GM23338 (cell line): ENCODE results near the gene RNH1. TPM values are rescaled to one million over a fixed set of nuclear protein-coding genes. Genes with fewer than 3 reads are reported as not detected.

Source experiments
- ATAC-seq: fragments of 200-7000 bp; cut with Tn5 transposase; 3 replicates; pipeline ENCODE4 v1.9.1; 2020
- DNase-seq: peaks from one replicate; pipeline ENCODE4 v3.0.0-alpha.2; 2015; ENCODE audit warnings: low spot score
- H2AFZ ChIP-seq: fragments of 200-600 bp; sonication (generic); 2 replicates; pipeline ENCODE4 v1.8.0; 2016; ENCODE audit warnings: antibody characterized with exemption, mild to moderate bottlenecking, moderate library complexity
- H3F3A ChIP-seq: fragments of 200-600 bp; sonication (generic); replicated peaks from 2 replicates; pipeline ENCODE4 v1.8.0; 2017; ENCODE audit warnings: antibody characterized with exemption, mixed run types, low read depth
- H3K27ac ChIP-seq: fragments of 200-600 bp; sonication (generic); 2 replicates; pipeline ENCODE4 v1.6.1; 2016; ENCODE audit warnings: low read depth
- H3K27me3 ChIP-seq: fragments of 200-600 bp; sonication (generic); 2 replicates; pipeline ENCODE4 v1.8.0; 2016; ENCODE audit warnings: mild to moderate bottlenecking, mixed run types, moderate library complexity; ENCODE audit not compliant: insufficient read depth
- H3K36me3 ChIP-seq: fragments of 200-600 bp; sonication (generic); 2 replicates; pipeline ENCODE4 v1.8.0; 2016; ENCODE audit warnings: mild to moderate bottlenecking; ENCODE audit not compliant: insufficient read depth
- H3K4me1 ChIP-seq: fragments of 200-600 bp; sonication (generic); 2 replicates; pipeline ENCODE4 v1.8.0; 2016; ENCODE audit warnings: mild to moderate bottlenecking, moderate library complexity; ENCODE audit not compliant: insufficient read depth
- H3K4me2 ChIP-seq: fragments of 200-600 bp; sonication (generic); 2 replicates; pipeline ENCODE4 v1.7.1; 2017; ENCODE audit warnings: mixed run types
- H3K4me3 ChIP-seq: fragments of 200-600 bp; sonication (generic); 2 replicates; pipeline ENCODE4 v1.6.1; 2016; ENCODE audit warnings: mixed run types
- H3K79me2 ChIP-seq: fragments of 200-600 bp; sonication (generic); replicated peaks from 2 replicates; pipeline ENCODE4 v1.8.0; 2017; ENCODE audit warnings: mild to moderate bottlenecking; ENCODE audit not compliant: insufficient read depth
- H3K9me2 ChIP-seq: fragments of 200-600 bp; sonication (generic); 2 replicates; pipeline ENCODE4 v1.8.0; 2017; ENCODE audit not compliant: insufficient read depth
- H4K20me1 ChIP-seq: fragments of 200-600 bp; sonication (generic); replicated peaks from 2 replicates; pipeline ENCODE4 v1.8.0; 2017; ENCODE audit warnings: mild to moderate bottlenecking; ENCODE audit not compliant: insufficient read depth
- H3K27ac Mint-ChIP-seq: 2 replicates; pipeline ENCODE4 v1.8.0; 2020; ENCODE audit warnings: inconsistent platforms, mild to moderate bottlenecking, moderate library complexity, mixed read lengths
- H3K27me3 Mint-ChIP-seq: 3 replicates; pipeline ENCODE4 v1.8.0; 2022; ENCODE audit warnings: low read depth, mild to moderate bottlenecking, moderate library complexity, mixed read lengths, inconsistent platforms; ENCODE audit not compliant: insufficient read depth, poor library complexity
- H3K36me3 Mint-ChIP-seq: 3 replicates; pipeline ENCODE4 v1.8.0; 2021; ENCODE audit warnings: low read depth, mild to moderate bottlenecking, inconsistent platforms, moderate library complexity, mixed read lengths
- H3K4me1 Mint-ChIP-seq: 3 replicates; pipeline ENCODE4 v1.8.0; 2020; ENCODE audit warnings: mild to moderate bottlenecking, inconsistent platforms, mixed read lengths
- H3K4me3 Mint-ChIP-seq: 3 replicates; pipeline ENCODE4 v1.8.0; 2021; ENCODE audit warnings: moderate library complexity, mild to moderate bottlenecking, inconsistent platforms, mixed read lengths
- H3K9me3 Mint-ChIP-seq: 3 replicates; pipeline ENCODE4 v1.8.0; 2020; ENCODE audit warnings: moderate library complexity, mild to moderate bottlenecking, inconsistent platforms, mixed read lengths
- CTCF ChIP-seq, 2 experiments: fragments of 200-600 bp in 1 of 2; sonication (generic) in 1 of 2; conservative IDR thresholded peaks; 2 replicates each; pipeline versions ENCODE4 v1.5.1 to v1.6.1; 2016 to 2017; ENCODE audit warnings: antibody characterized with exemption in 2 of 2, low read depth in 2 of 2, mild to moderate bottlenecking in 2 of 2, moderate library complexity in 1 of 2
- ZNF114 ChIP-seq: fragments of 250-450 bp; sonication (Bioruptor Pico); IDR thresholded peaks from 2 replicates; pipeline ENCODE4 v1.5.0; 2020; ENCODE audit warnings: mild to moderate bottlenecking, moderate library complexity
- ZNF462 ChIP-seq: fragments of 250-450 bp; sonication (Bioruptor Pico); IDR thresholded peaks from 2 replicates; pipeline ENCODE4 v1.5.0; 2020; ENCODE audit warnings: mild to moderate bottlenecking, moderate library complexity
- polyA plus RNA-seq: library from polyadenylated mRNA; unstranded; fragments of >200 nt; fragmentation: Nextera tagmentation; extraction: Ambion mirVana; gene quantifications from 2 replicates; pipeline ENCODE4 v1.2.1, GENCODE V29; 2016
- total RNA-seq: library from RNA; depleted of rRNA; stranded (reverse); fragments of >200 nt; shearing (Covaris generic); gene quantifications from 2 replicates; pipeline ENCODE4 v1.2.3, GENCODE V29; 2014

The RNH1 gene
- total and polyA plus RNA-seq, 2 experiments from 2014 or later = 33.3 to 56.3 TPM

- no peak for TF ChIP-seq CTCF (conservative IDR thresholded peaks at IDR 0.05; ENCODE audit: low read depth in 2 of 2)
- no peak for TF ChIP-seq ZNF462 (CRISPR knock-in tag)
- TF ChIP-seq ZNF114 (CRISPR knock-in tag) = no peak
- Histone ChIP-seq H3K4me1 (peaks cover 9% of the 10 kb centered on the region; the same call in 1 of the 2 replicates), H3K27ac (no peak overlapping the region), H4K20me1 (peaks cover 7% of the 10 kb centered on the region; the same call in 1 of the 2 replicates), H3K4me3 (no peak overlapping the region), H3F3A (peaks cover 18% of the 10 kb centered on the region), H3K4me2 (no peak overlapping the region), H3K36me3 (no peaks in the 10 kb centered on the region), H3K9me2 (no peaks in the 10 kb centered on the region), H2AFZ (no peak overlapping the region), H3K79me2 (peaks cover 11% of the 10 kb centered on the region), H3K27me3 (peaks cover 11% of the 10 kb centered on the region; the same call in 1 of the 2 replicates)
- no peak for DNase-seq
- peaks cover 4% of the 10 kb centered on the region for H3K9me3 Mint-ChIP-seq
- H3K4me3 Mint-ChIP-seq = no peak overlapping the region
- peaks cover 24% of the 10 kb centered on the region for H3K36me3 Mint-ChIP-seq
- no peak for ATAC-seq
- H3K4me1 Mint-ChIP-seq = peaks cover 13% of the 10 kb centered on the region
- H3K27ac Mint-ChIP-seq = no peak overlapping the region
- peaks cover 21% of the 10 kb centered on the region for H3K27me3 Mint-ChIP-seq
These were observed 4.5 kb downstream of the RNH1 start for GRCh38 chr11:502288-503178.
